H9 (cell line): ENCODE results near the gene NOVA2. TPM values are rescaled to one million over a fixed set of nuclear protein-coding genes. Genes with fewer than 3 reads are reported as not detected.
A peak's percentile ranks its signal among the peaks of the same experiment; 100 is the strongest.

ENCODE experiments used
- DNase-seq: peaks from one replicate; pipeline ENCODE4 v3.0.0-alpha.2; 2017
- H2AFZ ChIP-seq: one replicate; pipeline ENCODE4 v1.6.1; 2013; ENCODE audit warnings: mild to moderate bottlenecking, low read length, control low read depth, moderate library complexity
- H2AK5ac ChIP-seq: 2 replicates; pipeline ENCODE4 v1.6.1; 2013; ENCODE audit warnings: low read length, control low read depth, mixed read lengths; ENCODE audit not compliant: insufficient read length
- H2BK120ac ChIP-seq: one replicate; pipeline ENCODE4 v1.6.1; 2013; ENCODE audit warnings: low read depth, mild to moderate bottlenecking, low read length, control low read depth, inconsistent platforms; ENCODE audit not compliant: poor library complexity, severe bottlenecking
- H2BK12ac ChIP-seq: 2 replicates; pipeline ENCODE4 v1.6.1; 2013; ENCODE audit warnings: low read length, control low read depth, mixed read lengths, low read depth; ENCODE audit not compliant: insufficient read length
- H2BK15ac ChIP-seq: 2 replicates; pipeline ENCODE4 v1.6.1; 2013; ENCODE audit warnings: low read depth, low read length, control low read depth
- H2BK20ac ChIP-seq: one replicate; pipeline ENCODE4 v1.6.1; 2013; ENCODE audit warnings: low read depth, mild to moderate bottlenecking, low read length, control low read depth, inconsistent platforms; ENCODE audit not compliant: poor library complexity, severe bottlenecking
- H2BK5ac ChIP-seq: 2 replicates; pipeline ENCODE4 v1.6.1; 2013; ENCODE audit warnings: low read length, control low read depth, mixed read lengths; ENCODE audit not compliant: insufficient read length
- H3K14ac ChIP-seq: 2 replicates; pipeline ENCODE4 v1.6.1; 2013; ENCODE audit warnings: low read length, control low read depth; ENCODE audit not compliant: insufficient read depth
- H3K18ac ChIP-seq: 2 replicates; pipeline ENCODE4 v1.6.1; 2013; ENCODE audit warnings: low read depth, mild to moderate bottlenecking, mixed read lengths, low read length, control low read depth; ENCODE audit not compliant: insufficient read length
- H3K23ac ChIP-seq: 2 replicates; pipeline ENCODE4 v1.6.1; 2013; ENCODE audit warnings: low read length, control low read depth, mixed read lengths, low read depth; ENCODE audit not compliant: insufficient read length
- H3K23me2 ChIP-seq: 2 replicates; pipeline ENCODE4 v1.6.1; 2013; ENCODE audit warnings: low read depth, mild to moderate bottlenecking, mixed read lengths, low read length, control low read depth; ENCODE audit not compliant: insufficient read length, poor library complexity, severe bottlenecking
- H3K27ac ChIP-seq: 2 replicates; pipeline ENCODE4 v1.5.1; 2013; ENCODE audit warnings: low read length, control low read depth, mixed read lengths, low read depth; ENCODE audit not compliant: insufficient read length
- H3K27me3 ChIP-seq: 2 replicates; pipeline ENCODE4 v1.6.1; 2013; ENCODE audit warnings: low read length, control low read depth, inconsistent platforms; ENCODE audit not compliant: insufficient read depth
- H3K4ac ChIP-seq: 2 replicates; pipeline ENCODE4 v1.6.1; 2013; ENCODE audit warnings: low read depth, mild to moderate bottlenecking, control low read depth, inconsistent platforms, low read length, moderate library complexity
- H3K4me1 ChIP-seq: 2 replicates; pipeline ENCODE4 v1.6.1; 2013; ENCODE audit warnings: low read length, control low read depth, inconsistent platforms; ENCODE audit not compliant: insufficient read depth
- H3K4me2 ChIP-seq: 2 replicates; pipeline ENCODE4 v1.6.1; 2013; ENCODE audit warnings: low read length, control low read depth, mixed read lengths; ENCODE audit not compliant: insufficient read length, insufficient read depth
- H3K56ac ChIP-seq: 2 replicates; pipeline ENCODE4 v1.6.1; 2013; ENCODE audit warnings: low read depth, mild to moderate bottlenecking, mixed read lengths, low read length, control low read depth; ENCODE audit not compliant: insufficient read length
- H3K79me1 ChIP-seq: 2 replicates; pipeline ENCODE4 v1.6.1; 2013; ENCODE audit warnings: low read depth, mild to moderate bottlenecking, moderate library complexity, low read length, control low read depth, inconsistent platforms; ENCODE audit not compliant: insufficient read depth, poor library complexity, severe bottlenecking
- H3K79me2 ChIP-seq: 2 replicates; pipeline ENCODE4 v1.6.1; 2013; ENCODE audit warnings: low read length, control low read depth, inconsistent platforms; ENCODE audit not compliant: insufficient read depth
- H3K9ac ChIP-seq: 2 replicates; pipeline ENCODE4 v1.6.1; 2013; ENCODE audit warnings: low read length, control low read depth, mixed read lengths; ENCODE audit not compliant: insufficient read length; ENCODE audit errors: extremely low read depth
- H3K9me3 ChIP-seq: one replicate; pipeline ENCODE4 v1.6.1; 2013; ENCODE audit warnings: low read depth, low read length, inconsistent platforms; ENCODE audit not compliant: control insufficient read depth
- H3T11ph ChIP-seq: one replicate; pipeline ENCODE4 v1.6.1; 2013; ENCODE audit warnings: mild to moderate bottlenecking, low read length, control low read depth, inconsistent platforms
- H4K20me1 ChIP-seq: one replicate; pipeline ENCODE4 v1.6.1; 2013; ENCODE audit not compliant: control insufficient read depth, insufficient read length, insufficient read depth
- H4K5ac ChIP-seq: 2 replicates; pipeline ENCODE4 v1.6.1; 2013; ENCODE audit warnings: low read depth, mild to moderate bottlenecking, mixed read lengths, low read length, control low read depth; ENCODE audit not compliant: insufficient read length
- H4K8ac ChIP-seq: replicated peaks from 2 replicates; pipeline ENCODE4 v1.6.1; 2013; ENCODE audit warnings: low read length, control low read depth, mixed read lengths, low read depth; ENCODE audit not compliant: insufficient read length
- H4K91ac ChIP-seq: 2 replicates; pipeline ENCODE4 v1.6.1; 2013; ENCODE audit warnings: low read depth, mild to moderate bottlenecking, moderate library complexity, mixed read lengths, low read length, control low read depth; ENCODE audit not compliant: insufficient read length
- H3K27ac Mint-ChIP-seq, 3 experiments: 2 replicates in 2 of 3; 3 replicates in 1 of 3; pipeline ENCODE4 v1.8.0; 2020 to 2021; ENCODE audit warnings: mixed read lengths in 3 of 3, mild to moderate bottlenecking in 1 of 3, moderate library complexity in 1 of 3
- H3K27me3 Mint-ChIP-seq: 2 replicates; pipeline ENCODE4 v1.8.0; 2021; ENCODE audit warnings: low read depth, mild to moderate bottlenecking, moderate library complexity, mixed read lengths
- H3K36me3 Mint-ChIP-seq, 3 experiments: 2 replicates in 2 of 3; 3 replicates in 1 of 3; pipeline ENCODE4 v1.8.0; 2020 to 2021; ENCODE audit warnings: low read depth in 3 of 3, mixed read lengths in 3 of 3; ENCODE audit not compliant: insufficient read depth in 1 of 3
- H3K4me1 Mint-ChIP-seq, 2 experiments: 2 replicates each; pipeline ENCODE4 v1.8.0; 2020; ENCODE audit warnings: mixed read lengths in 2 of 2
- H3K4me3 Mint-ChIP-seq, 2 experiments: 2 replicates in 1 of 2; 3 replicates in 1 of 2; pipeline ENCODE4 v1.8.0; 2020 to 2021; ENCODE audit warnings: mild to moderate bottlenecking in 2 of 2, mixed read lengths in 2 of 2, moderate library complexity in 1 of 2
- H3K9me3 Mint-ChIP-seq, 2 experiments: 2 replicates in 1 of 2; 3 replicates in 1 of 2; pipeline ENCODE4 v1.8.0; 2020; ENCODE audit warnings: mild to moderate bottlenecking in 2 of 2, mixed read lengths in 2 of 2, moderate library complexity in 1 of 2
- WGBS: extraction: QIAGEN DNeasy Blood & Tissue Kit; methylation state at CpG from one replicate; pipeline ENCODE4 v1.1.7; 2013; ENCODE audit warnings: missing lambda C conversion rate, low lambda C conversion rate, mixed read lengths; ENCODE audit not compliant: insufficient read length; ENCODE audit errors: extremely low coverage; 5-methylcytosine and 5-hydroxymethylcytosine counted together
- total RNA-seq: library from RNA; stranded (reverse); gene quantifications from 2 replicates; pipeline ENCODE4 v1.2.1, GENCODE V29; 2021
- TF ChIP-seq, protein P1 (sequence below): fragments of 200-600 bp; sonication (generic); conservative IDR thresholded peaks from 3 replicates; pipeline ENCODE4 v1.8.0; 2021; ENCODE audit warnings: antibody characterized with exemption, mild to moderate bottlenecking

Gene NOVA2
- total RNA-seq, 1 experiment from 2014 or later: 8.8 TPM

DNA sequence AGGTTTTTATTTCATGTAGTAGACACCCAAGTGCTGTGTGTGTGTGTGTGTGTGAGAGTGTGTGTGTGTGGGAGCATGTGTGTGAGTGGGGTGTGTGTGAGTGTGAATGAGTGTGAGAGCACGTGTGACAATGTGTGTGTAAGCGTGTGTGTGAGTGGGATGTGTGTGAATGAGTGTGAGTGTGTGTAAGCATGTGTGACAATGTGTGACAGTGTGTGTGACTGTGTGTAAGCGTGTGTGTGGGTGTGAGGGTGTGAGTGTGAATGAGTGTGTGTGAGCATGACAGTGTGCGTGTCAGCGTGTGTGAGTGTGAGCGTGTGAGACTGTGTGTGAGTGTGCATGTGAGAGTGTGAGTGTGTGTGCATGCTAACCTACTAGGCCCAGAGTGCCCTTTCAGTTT is 15.3 kb downstream of the NOVA2 start:
- DNase-seq: no peak
- H3T11ph ChIP-seq: no peak overlapping the region
- no peak overlapping the region for H2BK5ac ChIP-seq
- H2BK15ac ChIP-seq: no peak overlapping the region
- no peak overlapping the region for H2BK20ac ChIP-seq
- no peak overlapping the region; a peak in 1 of 7 replicates for H3K27ac Mint-ChIP-seq
- no peak overlapping the region for H2BK120ac ChIP-seq
- no peak overlapping the region for H2BK12ac ChIP-seq
- WGBS: 100% methylated on average over 4 of the region's 6 CpGs
- no peak overlapping the region for H3K4me2 ChIP-seq
- no peak overlapping the region for H4K91ac ChIP-seq
- peaks cover 59% of the 10 kb centered on the region for H3K27me3 Mint-ChIP-seq
- H3K9ac ChIP-seq: no peak overlapping the region
- H3K4me1 ChIP-seq: no peaks in the 10 kb centered on the region
- H2AFZ ChIP-seq: no peak overlapping the region
- no peak overlapping the region for H3K4ac ChIP-seq
- H3K9me3 ChIP-seq: no peaks in the 10 kb centered on the region
- H3K9me3 Mint-ChIP-seq: no peaks in the 10 kb centered on the region
- no peak overlapping the region for H3K14ac ChIP-seq
- H4K8ac ChIP-seq: peak overlapping the region; percentile 6
- H3K79me1 ChIP-seq: no peaks in the 10 kb centered on the region
- H3K4me3 Mint-ChIP-seq: no peak overlapping the region; a peak in 1 of 5 replicates
- no peak overlapping the region for H3K56ac ChIP-seq
- H3K36me3 Mint-ChIP-seq: peaks cover 6 to 28% (median 7%) of the 10 kb centered on the region in 3 experiments; a peak in 6 of 7 replicates
- H3K4me1 Mint-ChIP-seq: peaks cover 11 to 30% of the 10 kb centered on the region in 2 experiments
- H4K5ac ChIP-seq: peak overlapping the region; percentile 11
- H3K79me2 ChIP-seq: no peaks in the 10 kb centered on the region
- no peak overlapping the region for H3K27ac ChIP-seq
- H3K23me2 ChIP-seq: peaks cover 2% of the 10 kb centered on the region
- H3K23ac ChIP-seq: peak overlapping the region; percentile 59
- no peak overlapping the region for H2AK5ac ChIP-seq
- TF ChIP-seq, protein P1, sequence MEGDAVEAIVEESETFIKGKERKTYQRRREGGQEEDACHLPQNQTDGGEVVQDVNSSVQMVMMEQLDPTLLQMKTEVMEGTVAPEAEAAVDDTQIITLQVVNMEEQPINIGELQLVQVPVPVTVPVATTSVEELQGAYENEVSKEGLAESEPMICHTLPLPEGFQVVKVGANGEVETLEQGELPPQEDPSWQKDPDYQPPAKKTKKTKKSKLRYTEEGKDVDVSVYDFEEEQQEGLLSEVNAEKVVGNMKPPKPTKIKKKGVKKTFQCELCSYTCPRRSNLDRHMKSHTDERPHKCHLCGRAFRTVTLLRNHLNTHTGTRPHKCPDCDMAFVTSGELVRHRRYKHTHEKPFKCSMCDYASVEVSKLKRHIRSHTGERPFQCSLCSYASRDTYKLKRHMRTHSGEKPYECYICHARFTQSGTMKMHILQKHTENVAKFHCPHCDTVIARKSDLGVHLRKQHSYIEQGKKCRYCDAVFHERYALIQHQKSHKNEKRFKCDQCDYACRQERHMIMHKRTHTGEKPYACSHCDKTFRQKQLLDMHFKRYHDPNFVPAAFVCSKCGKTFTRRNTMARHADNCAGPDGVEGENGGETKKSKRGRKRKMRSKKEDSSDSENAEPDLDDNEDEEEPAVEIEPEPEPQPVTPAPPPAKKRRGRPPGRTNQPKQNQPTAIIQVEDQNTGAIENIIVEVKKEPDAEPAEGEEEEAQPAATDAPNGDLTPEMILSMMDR: no peak
- H4K20me1 ChIP-seq: peaks cover 3% of the 10 kb centered on the region
- no peaks in the 10 kb centered on the region for H3K27me3 ChIP-seq
- H3K18ac ChIP-seq: peak overlapping the region; percentile 36
